ENCODE data around the gene ANAPC16. TPM values are rescaled to one million over a fixed set of nuclear protein-coding genes. Genes with fewer than 3 reads are reported as not detected.

The ANAPC16 gene
- total RNA-seq, 1 experiment from 2014 or later: 71.1 TPM

DNA sequence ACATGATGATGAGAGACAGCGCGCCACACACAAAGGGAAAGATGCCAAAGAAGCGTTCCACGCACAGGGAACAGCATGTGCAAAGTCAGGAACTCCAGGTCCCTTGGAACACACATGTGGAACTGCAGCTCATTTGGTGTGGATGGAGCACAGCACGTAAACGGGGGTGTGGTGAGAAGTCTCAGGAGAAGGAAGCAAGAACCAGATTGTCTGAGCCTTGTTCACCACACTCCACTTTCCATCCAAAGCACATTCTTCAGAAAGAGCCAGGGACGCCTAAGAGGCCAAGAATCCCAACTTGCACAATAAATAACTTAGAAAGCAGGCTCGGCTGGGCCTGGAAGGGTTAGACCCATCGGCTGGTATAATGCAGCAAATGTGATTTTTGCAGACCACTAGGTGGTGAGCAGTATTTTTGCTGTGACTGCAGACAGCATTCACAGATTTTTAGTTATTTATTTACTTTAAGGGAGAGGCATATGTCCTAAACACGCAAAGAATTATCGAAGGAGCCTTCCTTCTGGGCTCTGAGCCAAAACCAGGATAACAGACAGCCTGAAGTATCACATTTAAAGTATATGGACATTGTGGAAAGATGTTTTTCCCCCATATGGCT, 28.1 kb downstream of the ANAPC16 start:
- DNase-seq (ENCODE audit: low read depth, low spot score) (no peak), ATAC-seq (no peak)
- CTCF ChIA-PET: no interaction called here
- no TSS peak for BruUV-seq (replicated peaks)
- Histone ChIP-seq H3K4me2 (ENCODE audit: low read length) (no peak overlapping the region), H3K79me2 (ENCODE audit: insufficient read depth, low read length) (no peaks in the 10 kb centered on the region), H4K20me1 (ENCODE audit: insufficient read depth) (no peaks in the 10 kb centered on the region), H3K4me3 (replicated peaks in 1 of 2; ENCODE audit: low read depth in 1 of 2, low read length in 2 of 2) (no peak overlapping the region), H3K9ac (ENCODE audit: low read length) (no peak overlapping the region), H3K27ac (ENCODE audit: low read depth, low read length) (no peak overlapping the region), H2AFZ (ENCODE audit: low read depth, low read length, poor library complexity, severe bottlenecking) (no peak overlapping the region), H3K36me3 (ENCODE audit: control insufficient read depth in 1 of 2, insufficient read depth in 2 of 2, low read length in 2 of 2) (no peaks in the 10 kb centered on the region), H3K4me1 (ENCODE audit: control insufficient read depth in 1 of 2, insufficient read depth in 2 of 2, low read length in 2 of 2) (peaks cover 28 to 30% of the 10 kb centered on the region in 2 experiments), H3K27me3 (ENCODE audit: insufficient read depth, low read length) (no peaks in the 10 kb centered on the region), H3K9me3 (ENCODE audit: control insufficient read depth in 1 of 2, insufficient read depth in 1 of 2, low read depth in 1 of 2, low read length in 2 of 2) (no peaks in the 10 kb centered on the region), H3K9me2 (ENCODE audit: insufficient read depth) (no peaks in the 10 kb centered on the region)
- RAD21 ChIA-PET (ENCODE audit: low non-redundant PET in 1 of 2, low total read pairs in 2 of 2, uncharacterized antibody in 2 of 2, unreplicated experiment in 2 of 2): no interaction called here
- TF ChIP-seq YY1 (IDR thresholded peaks at IDR 0.05; ENCODE audit: extremely low read depth, insufficient replicate concordance, low read depth, low read length): no peak
- TF ChIP-seq CEBPB (IDR thresholded peaks at IDR 0.05; ENCODE audit: low read depth): no peak
- no peak for TF ChIP-seq TCF7L2 (IDR thresholded peaks at IDR 0.05; ENCODE audit: borderline replicate concordance, extremely low read depth, insufficient read depth, insufficient read length)
- TF ChIP-seq ZFX (IDR thresholded peaks at IDR 0.05): no peak
- TF ChIP-seq, protein P1, sequence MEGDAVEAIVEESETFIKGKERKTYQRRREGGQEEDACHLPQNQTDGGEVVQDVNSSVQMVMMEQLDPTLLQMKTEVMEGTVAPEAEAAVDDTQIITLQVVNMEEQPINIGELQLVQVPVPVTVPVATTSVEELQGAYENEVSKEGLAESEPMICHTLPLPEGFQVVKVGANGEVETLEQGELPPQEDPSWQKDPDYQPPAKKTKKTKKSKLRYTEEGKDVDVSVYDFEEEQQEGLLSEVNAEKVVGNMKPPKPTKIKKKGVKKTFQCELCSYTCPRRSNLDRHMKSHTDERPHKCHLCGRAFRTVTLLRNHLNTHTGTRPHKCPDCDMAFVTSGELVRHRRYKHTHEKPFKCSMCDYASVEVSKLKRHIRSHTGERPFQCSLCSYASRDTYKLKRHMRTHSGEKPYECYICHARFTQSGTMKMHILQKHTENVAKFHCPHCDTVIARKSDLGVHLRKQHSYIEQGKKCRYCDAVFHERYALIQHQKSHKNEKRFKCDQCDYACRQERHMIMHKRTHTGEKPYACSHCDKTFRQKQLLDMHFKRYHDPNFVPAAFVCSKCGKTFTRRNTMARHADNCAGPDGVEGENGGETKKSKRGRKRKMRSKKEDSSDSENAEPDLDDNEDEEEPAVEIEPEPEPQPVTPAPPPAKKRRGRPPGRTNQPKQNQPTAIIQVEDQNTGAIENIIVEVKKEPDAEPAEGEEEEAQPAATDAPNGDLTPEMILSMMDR (IDR thresholded peaks at IDR 0.05 in 2 of 3, conservative IDR thresholded peaks at IDR 0.05 in 1 of 3; ENCODE audit: borderline replicate concordance in 1 of 3, insufficient read depth in 1 of 3, low read depth in 2 of 3, low read length in 2 of 3): 0 out of 6 replicates have a peak, but pooled peaks of 2 of the 3 experiments have one; percentile 11 to 15
- TF ChIP-seq, protein P2, sequence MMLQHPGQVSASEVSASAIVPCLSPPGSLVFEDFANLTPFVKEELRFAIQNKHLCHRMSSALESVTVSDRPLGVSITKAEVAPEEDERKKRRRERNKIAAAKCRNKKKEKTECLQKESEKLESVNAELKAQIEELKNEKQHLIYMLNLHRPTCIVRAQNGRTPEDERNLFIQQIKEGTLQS (IDR thresholded peaks at IDR 0.05): no peak
- TF ChIP-seq CBX3 (IDR thresholded peaks at IDR 0.05; ENCODE audit: low read depth): peak; percentile 26; the same call in 1 of the 2 replicates
- TF ChIP-seq SRF (IDR thresholded peaks at IDR 0.05; ENCODE audit: low read depth): no peak
- TF ChIP-seq POLR2AphosphoS5 (IDR thresholded peaks at IDR 0.05; ENCODE audit: low read depth, low read length): no peak
- peak; percentile 32; the same call in 1 of the 2 replicates for TF ChIP-seq RAD21 (IDR thresholded peaks at IDR 0.05; ENCODE audit: low read depth)
- no peak for TF ChIP-seq EZH2phosphoT487 (IDR thresholded peaks at IDR 0.05; ENCODE audit: borderline replicate concordance)
- POLR2A ChIA-PET: no interaction called here
- intact Hi-C loops (cut with micrococcal nuclease): no loop called here
